RPMI7951 (cell line): ENCODE results near the gene CLK4. TPM values are rescaled to one million over a fixed set of nuclear protein-coding genes. Genes with fewer than 3 reads are reported as not detected.
"Not testable (repeated sequence)": the region's sequence is repeated elsewhere in the genome, so short reads cannot be mapped to it uniquely, and the experiment has no call there.

Experiments used
- DNase-seq: peaks from one replicate; pipeline ENCODE4 v3.0.0-alpha.2; 2012; ENCODE audit warnings: low read depth
- total RNA-seq: library from RNA; depleted of rRNA; stranded (reverse); fragments of >200 nt; shearing (Covaris generic); gene quantifications from 2 replicates; pipeline ENCODE4 v1.2.3, GENCODE V29; 2014

The CLK4 gene
- total RNA-seq, 1 experiment from 2014 or later, result 13.9 TPM

- DNase-seq, result no peak
Measured at GRCh38 chr5:178587763-178588611, 38.9 kb downstream of the CLK4 start.

- no peak for DNase-seq
Measured at GRCh38 chr5:178586396-178586795, 40.5 kb downstream of the CLK4 start.

- not testable (repeated sequence) for DNase-seq
Measured at GRCh38 chr5:178585421-178585820, 41.4 kb downstream of the CLK4 start.

GRCh38 chr5:178583279-178583678 lies 43.6 kb downstream of the CLK4 start:
- DNase-seq, result no peak

GRCh38 chr5:178582291-178582690 lies 44.6 kb downstream of the CLK4 start:
- DNase-seq, result no peak

- no peak for DNase-seq
Measured at GRCh38 chr5:178581621-178582020, 45.2 kb downstream of the CLK4 start.

GRCh38 chr5:178580271-178580955 lies 46.4 kb downstream of the CLK4 start:
- no peak for DNase-seq

- DNase-seq, result no peak
Measured at GRCh38 chr5:178577944-178578343, 48.9 kb downstream of the CLK4 start.

- no peak for DNase-seq
Measured at GRCh38 chr5:178577376-178577839, 49.4 kb downstream of the CLK4 start.

GRCh38 chr5:178576591-178577351 lies 50.1 kb downstream of the CLK4 start:
- DNase-seq, result no peak

GRCh38 chr5:178573216-178573615 lies 53.6 kb downstream of the CLK4 start:
- no peak for DNase-seq

- DNase-seq, result no peak
Measured at GRCh38 chr5:178572617-178573016, 54.2 kb downstream of the CLK4 start.

- no peak for DNase-seq
Measured at GRCh38 chr5:178569485-178569884, 57.4 kb downstream of the CLK4 start.

- DNase-seq, result no peak
Measured at GRCh38 chr5:178564811-178565550, 61.9 kb downstream of the CLK4 start.

- no peak for DNase-seq
Measured at GRCh38 chr5:178564397-178564796, 62.5 kb downstream of the CLK4 start.

GRCh38 chr5:178563621-178564020 lies 63.2 kb downstream of the CLK4 start:
- no peak for DNase-seq

GRCh38 chr5:178561746-178562264 lies 65.0 kb downstream of the CLK4 start:
- no peak for DNase-seq

- no peak for DNase-seq
Measured at GRCh38 chr5:178560911-178561310, 65.9 kb downstream of the CLK4 start.

- DNase-seq, result no peak
Measured at GRCh38 chr5:178557416-178557815, 69.4 kb downstream of the CLK4 start.

- DNase-seq, result no peak
Measured at GRCh38 chr5:178555771-178556211, 71.1 kb downstream of the CLK4 start.

- DNase-seq, result no peak
Measured at GRCh38 chr5:178555005-178555404, 71.8 kb downstream of the CLK4 start.
